Measurements from ENCODE around the gene TBX21. TPM values are rescaled to one million over a fixed set of nuclear protein-coding genes. Genes with fewer than 3 reads are reported as not detected.

The TBX21 gene
- total RNA-seq, 2 donors from 2014 or later: 1.8 TPM; not detected in 1

DNA sequence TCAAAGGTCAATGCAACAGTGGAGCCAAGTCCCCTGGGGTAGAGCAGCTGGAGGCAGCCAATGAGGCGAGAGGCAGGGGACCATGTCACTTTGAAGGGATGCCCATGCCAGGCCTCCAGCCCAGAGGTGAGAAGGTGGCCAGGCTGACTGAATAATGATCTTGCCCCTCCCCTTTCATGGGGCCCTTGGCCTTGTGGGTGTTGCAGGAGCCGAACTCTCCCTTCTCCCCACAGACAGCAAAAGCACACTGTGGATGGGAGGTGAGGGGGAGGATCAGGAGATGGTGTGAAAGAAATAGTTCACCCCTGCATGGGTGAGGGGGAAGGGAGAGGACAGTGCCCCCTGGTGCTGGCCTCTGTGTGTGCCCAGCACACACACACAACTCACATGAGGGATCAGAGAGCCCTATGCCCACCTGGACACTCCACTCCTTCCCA lies 15.8 kb upstream of the TBX21 start:
- H3K9me3 ChIP-seq: no peaks in the 10 kb centered on the region
- peaks cover 8% of the 10 kb centered on the region for H3K27me3 ChIP-seq (replicated peaks; ENCODE audit: insufficient read depth)
- DNase-seq (ENCODE audit: low spot score) (no peak), ATAC-seq (ENCODE audit: insufficient number of reproducible peaks, low FRiP score, low read depth) (no peak)
- H3K36me3 ChIP-seq: no peaks in the 10 kb centered on the region
- no peak overlapping the region for H3K27ac ChIP-seq
- no peak overlapping the region for H3K4me3 ChIP-seq
- TF ChIP-seq, protein P1, sequence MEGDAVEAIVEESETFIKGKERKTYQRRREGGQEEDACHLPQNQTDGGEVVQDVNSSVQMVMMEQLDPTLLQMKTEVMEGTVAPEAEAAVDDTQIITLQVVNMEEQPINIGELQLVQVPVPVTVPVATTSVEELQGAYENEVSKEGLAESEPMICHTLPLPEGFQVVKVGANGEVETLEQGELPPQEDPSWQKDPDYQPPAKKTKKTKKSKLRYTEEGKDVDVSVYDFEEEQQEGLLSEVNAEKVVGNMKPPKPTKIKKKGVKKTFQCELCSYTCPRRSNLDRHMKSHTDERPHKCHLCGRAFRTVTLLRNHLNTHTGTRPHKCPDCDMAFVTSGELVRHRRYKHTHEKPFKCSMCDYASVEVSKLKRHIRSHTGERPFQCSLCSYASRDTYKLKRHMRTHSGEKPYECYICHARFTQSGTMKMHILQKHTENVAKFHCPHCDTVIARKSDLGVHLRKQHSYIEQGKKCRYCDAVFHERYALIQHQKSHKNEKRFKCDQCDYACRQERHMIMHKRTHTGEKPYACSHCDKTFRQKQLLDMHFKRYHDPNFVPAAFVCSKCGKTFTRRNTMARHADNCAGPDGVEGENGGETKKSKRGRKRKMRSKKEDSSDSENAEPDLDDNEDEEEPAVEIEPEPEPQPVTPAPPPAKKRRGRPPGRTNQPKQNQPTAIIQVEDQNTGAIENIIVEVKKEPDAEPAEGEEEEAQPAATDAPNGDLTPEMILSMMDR (IDR thresholded peaks at IDR 0.05): no peak
- peaks cover 0 to 11% of the 10 kb centered on the region in 2 donors for H3K4me1 ChIP-seq (ENCODE audit: control insufficient read depth in 1 of 2, low read depth in 2 of 2)

DNA sequence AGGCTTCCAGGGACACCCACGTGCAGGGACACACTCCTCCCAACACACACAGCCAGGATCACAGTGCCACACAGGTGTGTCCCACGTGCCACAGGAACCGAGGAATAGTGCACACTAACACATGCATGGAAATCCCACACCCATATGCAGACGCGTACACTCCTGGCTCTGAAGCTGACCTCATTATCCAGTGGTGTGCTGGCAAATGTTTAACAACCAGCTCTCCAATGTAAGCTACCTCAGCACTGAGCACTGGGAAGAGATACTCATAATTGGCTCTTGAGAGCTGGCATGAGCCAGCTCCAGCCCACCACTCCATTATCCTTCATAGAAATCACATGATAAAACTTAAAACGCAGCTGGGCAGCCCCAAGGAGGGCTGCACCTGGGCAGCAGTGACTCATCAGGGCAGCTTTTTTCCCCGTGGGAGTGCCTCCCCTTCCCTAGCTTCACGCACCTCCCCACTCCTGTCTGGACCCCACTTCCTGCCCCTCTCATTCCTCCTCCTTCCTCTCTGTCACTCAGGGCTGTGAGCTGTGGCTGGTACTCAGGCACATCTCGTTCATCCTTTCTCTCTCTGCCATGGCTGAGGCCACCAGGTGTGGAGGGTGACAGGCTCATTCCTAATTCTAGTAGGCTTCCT lies 14.9 kb upstream of the TBX21 start:
- Histone ChIP-seq H3K9me3 (no peaks in the 10 kb centered on the region), H3K4me1 (ENCODE audit: control insufficient read depth in 1 of 2, low read depth in 2 of 2) (peaks cover 0 to 11% of the 10 kb centered on the region in 2 donors), H3K4me3 (no peak overlapping the region), H3K27me3 (replicated peaks; ENCODE audit: insufficient read depth) (peaks cover 8% of the 10 kb centered on the region), H3K27ac (no peak overlapping the region), H3K36me3 (no peaks in the 10 kb centered on the region)
- TF ChIP-seq, protein P1 (IDR thresholded peaks at IDR 0.05): no peak
- ATAC-seq (ENCODE audit: insufficient number of reproducible peaks, low FRiP score, low read depth): no peak
- DNase-seq (ENCODE audit: low spot score): no peak

DNA sequence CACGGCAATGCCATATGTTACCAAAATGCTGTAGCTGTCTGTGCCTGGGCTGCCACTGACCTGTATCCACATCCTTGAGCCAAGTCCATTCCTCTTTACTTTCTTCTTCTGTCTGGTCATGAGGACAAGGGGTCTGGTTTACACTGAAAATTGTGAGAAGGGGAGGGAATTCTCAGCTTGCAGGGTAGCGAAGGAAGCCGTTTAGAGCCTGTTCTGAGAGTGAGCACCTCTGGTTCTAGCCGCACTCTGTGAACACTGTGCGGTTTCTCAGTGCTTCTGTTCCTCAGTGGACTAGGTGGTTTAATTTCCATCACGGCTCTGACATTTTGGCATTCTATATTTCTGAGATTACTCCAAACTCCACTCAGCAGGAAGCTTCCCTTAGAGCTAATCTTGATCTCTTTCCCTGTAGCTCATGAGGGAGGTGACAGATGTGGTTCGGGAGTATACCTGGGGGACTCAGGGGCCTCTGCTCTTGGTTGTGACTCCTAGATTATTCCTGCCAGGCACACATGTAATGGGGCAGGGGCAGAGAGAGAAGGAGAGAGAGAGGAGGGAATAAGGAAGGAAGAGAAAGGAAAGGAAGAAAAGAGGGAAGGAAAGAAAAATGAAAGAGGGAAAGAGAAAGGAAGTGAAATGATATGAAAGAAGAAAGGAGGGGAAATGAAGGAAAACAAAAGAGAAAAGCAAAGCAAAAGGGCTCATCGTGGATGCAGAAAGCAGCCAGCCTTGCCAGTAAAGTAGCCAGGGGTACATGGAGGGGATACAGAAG lies 14.2 kb upstream of the TBX21 start:
- Histone ChIP-seq H3K9me3 (no peaks in the 10 kb centered on the region), H3K27me3 (replicated peaks; ENCODE audit: insufficient read depth) (peaks cover 8% of the 10 kb centered on the region), H3K36me3 (no peaks in the 10 kb centered on the region), H3K4me1 (ENCODE audit: control insufficient read depth in 1 of 2, low read depth in 2 of 2) (peaks cover 0 to 11% of the 10 kb centered on the region in 2 donors), H3K4me3 (no peak overlapping the region), H3K27ac (no peak overlapping the region)
- ATAC-seq (ENCODE audit: insufficient number of reproducible peaks, low FRiP score, low read depth) (no peak), DNase-seq (ENCODE audit: low spot score) (no peak)
- TF ChIP-seq, protein P1 (IDR thresholded peaks at IDR 0.05): no peak

DNA sequence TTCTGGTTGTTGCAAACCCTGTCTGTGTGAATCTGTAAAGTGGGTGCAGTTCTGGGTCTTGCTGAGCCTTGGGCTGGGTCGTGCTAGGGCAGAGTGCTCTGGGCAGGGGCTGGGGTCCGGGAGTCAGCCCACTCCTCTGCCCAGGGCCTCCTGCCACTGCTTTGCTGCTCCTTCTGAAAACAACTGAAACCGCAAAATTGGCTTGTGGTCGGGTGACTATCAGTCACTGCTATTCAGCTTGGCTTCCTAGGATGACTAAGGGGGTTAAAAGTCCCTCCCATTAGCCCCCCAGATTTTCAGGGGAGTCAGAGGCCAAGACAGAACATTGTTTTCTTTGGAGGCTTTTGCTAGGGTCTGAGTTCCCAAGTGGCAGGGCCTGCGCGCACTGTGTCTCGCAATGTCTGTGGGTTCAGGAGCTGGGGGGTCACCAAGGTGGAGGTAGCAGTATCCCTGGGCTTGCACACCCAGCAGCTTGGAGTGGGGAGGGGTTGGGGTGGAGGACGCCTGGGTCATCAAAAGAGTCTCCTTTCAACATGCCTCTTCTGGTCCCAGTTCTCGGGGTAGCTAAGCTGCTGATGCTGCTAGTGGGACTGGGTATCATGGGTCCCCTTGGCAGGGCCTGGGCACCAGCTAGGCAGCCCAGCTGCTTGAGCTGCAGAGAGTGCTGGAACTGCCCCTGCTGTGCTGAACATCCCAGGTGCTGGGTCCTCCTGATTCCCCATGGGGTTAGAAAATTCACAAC lies 13.5 kb upstream of the TBX21 start:
- H3K9me3 ChIP-seq: no peaks in the 10 kb centered on the region
- no peak overlapping the region for H3K4me3 ChIP-seq
- ATAC-seq (ENCODE audit: insufficient number of reproducible peaks, low FRiP score, low read depth): no peak
- peaks cover 0 to 11% of the 10 kb centered on the region in 2 donors for H3K4me1 ChIP-seq (ENCODE audit: control insufficient read depth in 1 of 2, low read depth in 2 of 2)
- TF ChIP-seq, protein P1 (IDR thresholded peaks at IDR 0.05): no peak
- DNase-seq (ENCODE audit: low spot score): no peak
- H3K36me3 ChIP-seq: no peaks in the 10 kb centered on the region
- no peak overlapping the region for H3K27ac ChIP-seq
- H3K27me3 ChIP-seq (replicated peaks; ENCODE audit: insufficient read depth): peaks cover 8% of the 10 kb centered on the region

DNA sequence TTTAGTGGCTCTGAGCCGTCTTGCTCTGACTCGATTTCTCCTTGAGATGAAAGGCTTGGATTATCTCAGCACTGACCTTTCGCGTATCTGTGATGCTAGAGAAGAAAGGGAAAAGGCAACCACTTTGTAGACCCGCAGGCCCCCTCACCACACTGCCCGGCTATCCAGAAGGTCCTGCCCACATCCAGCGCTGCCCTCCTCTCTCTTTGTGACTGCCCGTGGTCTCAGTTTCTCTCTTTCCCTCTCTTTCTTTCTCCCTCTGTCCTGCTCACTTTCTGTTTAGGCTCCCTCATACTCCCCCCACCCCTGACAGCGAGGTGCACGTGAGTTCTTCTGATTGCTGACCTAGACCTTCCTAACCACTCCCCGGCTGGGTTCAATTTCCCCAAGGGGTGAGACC lies 12.8 kb upstream of the TBX21 start:
- peaks cover 8% of the 10 kb centered on the region for H3K27me3 ChIP-seq (replicated peaks; ENCODE audit: insufficient read depth)
- no peak overlapping the region for H3K27ac ChIP-seq
- H3K9me3 ChIP-seq: no peaks in the 10 kb centered on the region
- peaks cover 0 to 11% of the 10 kb centered on the region in 2 donors for H3K4me1 ChIP-seq (ENCODE audit: control insufficient read depth in 1 of 2, low read depth in 2 of 2)
- ATAC-seq (ENCODE audit: insufficient number of reproducible peaks, low FRiP score, low read depth) (no peak), DNase-seq (ENCODE audit: low spot score) (no peak)
- TF ChIP-seq, protein P1 (IDR thresholded peaks at IDR 0.05): no peak
- no peak overlapping the region for H3K4me3 ChIP-seq
- H3K36me3 ChIP-seq: no peaks in the 10 kb centered on the region
